SK-N-SH (cell line): Measurements from ENCODE around the gene F2RL2. TPM values are rescaled to one million over a fixed set of nuclear protein-coding genes. Genes with fewer than 3 reads are reported as not detected.

Experiments used
- CTCF ChIA-PET: fragments of 300-600, 350-600 bp; formaldehyde crosslinking; extraction: SDS; loops from one replicate; lab custom pipeline; 2021; lab: Yijun Ruan, JAX
- POLR2A ChIA-PET: fragments of 350-600 bp; sonication (Branson Sonifier 250); formaldehyde crosslinking; extraction: SDS; loops from one replicate; lab custom pipeline; 2020; ENCODE audit warnings: antibody characterized with exemption, inconsistent platforms; lab: Yijun Ruan, JAX
- DNase-seq: peaks from one replicate; pipeline ENCODE4 v3.0.0; 2012
- H2AFZ ChIP-seq: fragments of 200-600 bp; sonication (generic); 2 replicates; pipeline ENCODE4 v1.8.1; 2016; ENCODE audit warnings: antibody characterized with exemption, mild to moderate bottlenecking, low read depth
- H3F3A ChIP-seq: fragments of 200-600 bp; sonication (generic); replicated peaks from 2 replicates; pipeline ENCODE3; 2016; ENCODE audit warnings: antibody characterized with exemption, mild to moderate bottlenecking; ENCODE audit not compliant: insufficient read depth
- H3K27ac ChIP-seq, 2 experiments: fragments of 200-500 bp in 1 of 2; fragments of 200-600 bp in 1 of 2; sonication (Bioruptor generic) in 1 of 2; sonication (generic), shearing (Covaris generic) in 1 of 2; 2 replicates each; pipeline versions ENCODE4 v1.5.1 to v1.6.1; 2014 to 2016; ENCODE audit warnings: low read depth in 2 of 2, inconsistent platforms in 1 of 2, low read length in 1 of 2, mild to moderate bottlenecking in 1 of 2, mixed read lengths in 1 of 2
- H3K27me3 ChIP-seq: fragments of 200-600 bp; sonication (generic), shearing (Covaris generic); 2 replicates; pipeline ENCODE4 v1.6.1; 2016; ENCODE audit warnings: mixed run types; ENCODE audit not compliant: insufficient read depth
- H3K36me3 ChIP-seq, 2 experiments: fragments of 200-500 bp in 1 of 2; fragments of 200-600 bp in 1 of 2; sonication (Bioruptor generic) in 1 of 2; sonication (generic) in 1 of 2; replicated peaks in 1 of 2; 2 replicates each; pipeline versions ENCODE3 to v1.5.1; 2014 to 2016; ENCODE audit warnings: low read length in 1 of 2, mild to moderate bottlenecking in 1 of 2; ENCODE audit not compliant: insufficient read depth in 2 of 2, control insufficient read depth in 1 of 2
- H3K4me1 ChIP-seq, 2 experiments: fragments of 200-500 bp in 1 of 2; fragments of 200-600 bp in 1 of 2; sonication (Bioruptor generic) in 1 of 2; sonication (generic), shearing (Covaris generic) in 1 of 2; 2 replicates each; pipeline versions ENCODE4 v1.5.1 to v1.6.1; 2014 to 2016; ENCODE audit warnings: low read depth in 1 of 2, low read length in 1 of 2, mixed run types in 1 of 2; ENCODE audit not compliant: insufficient read depth in 2 of 2, control insufficient read depth in 1 of 2
- H3K4me2 ChIP-seq: fragments of 200-600 bp; sonication (generic), shearing (Covaris generic); 2 replicates; pipeline ENCODE4 v1.6.1; 2017; ENCODE audit warnings: mixed run types
- H3K4me3 ChIP-seq, 2 experiments: fragments of 200-500 bp in 1 of 2; fragments of 200-600 bp in 1 of 2; sonication (Bioruptor generic) in 1 of 2; sonication (generic), shearing (Covaris generic) in 1 of 2; 2 replicates each; pipeline versions ENCODE4 v1.5.1 to v1.8.1; 2014 to 2016; ENCODE audit warnings: low read depth in 2 of 2, inconsistent platforms in 1 of 2, low read length in 1 of 2, mild to moderate bottlenecking in 1 of 2, mixed read lengths in 1 of 2, moderate library complexity in 1 of 2
- H3K79me2 ChIP-seq: fragments of 200-600 bp; sonication (generic); 2 replicates; pipeline ENCODE4 v1.8.1; 2017; ENCODE audit warnings: mild to moderate bottlenecking; ENCODE audit not compliant: insufficient read depth
- H3K9ac ChIP-seq: fragments of 200-600 bp; sonication (generic); 2 replicates; pipeline ENCODE4 v1.6.1; 2017; ENCODE audit warnings: mixed run types
- H3K9me2 ChIP-seq: fragments of 200-600 bp; sonication (generic); 2 replicates; pipeline ENCODE4 v1.6.1; 2017; ENCODE audit warnings: mixed run types
- H3K9me3 ChIP-seq: fragments of 200-600 bp; sonication (generic); 2 replicates; pipeline ENCODE4 v1.6.1; 2017; ENCODE audit warnings: mixed run types, mild to moderate bottlenecking, moderate library complexity
- H4K20me1 ChIP-seq: fragments of 200-600 bp; sonication (generic); 2 replicates; pipeline ENCODE4 v1.6.1; 2017; ENCODE audit warnings: mild to moderate bottlenecking, mixed run types; ENCODE audit not compliant: insufficient read depth
- CHD2 ChIP-seq: fragments of 150-350 bp; IDR thresholded peaks from 2 replicates; pipeline ENCODE4 v1.6.1; 2018; ENCODE audit warnings: low read length; ENCODE audit not compliant: partially characterized antibody
- CTCF ChIP-seq: fragments of 200-600 bp; sonication (generic); IDR thresholded peaks from 2 replicates; pipeline ENCODE4 v1.6.1; 2017; ENCODE audit warnings: antibody characterized with exemption, mild to moderate bottlenecking, moderate library complexity
- EP300 ChIP-seq, 2 experiments: IDR thresholded peaks; 2 replicates each; pipeline versions ENCODE4 v1.4.0 to v1.6.1; 2012; ENCODE audit warnings: borderline replicate concordance in 1 of 2, low read depth in 1 of 2, low read length in 1 of 2
- EZH2phosphoT487 ChIP-seq: fragments of 200-600 bp; sonication (generic); IDR thresholded peaks from 2 replicates; pipeline ENCODE4 v1.6.1; 2017; ENCODE audit warnings: low read depth, mixed run types, mild to moderate bottlenecking, antibody characterized with exemption, moderate library complexity, borderline replicate concordance
- FOXJ3 ChIP-seq: sonication (generic); formaldehyde crosslinking; IDR thresholded peaks from 2 replicates; pipeline ENCODE4 v1.5.1; 2020; ENCODE audit warnings: mild to moderate bottlenecking, missing genetic modification reagents
- IRF3 ChIP-seq: fragments of 150-350 bp; IDR thresholded peaks from 2 replicates; pipeline ENCODE4 v1.6.1; 2016; ENCODE audit warnings: mild to moderate bottlenecking, low read depth, low read length
- MEF2A ChIP-seq: IDR thresholded peaks from 2 replicates; pipeline ENCODE4 v1.4.0; 2012; ENCODE audit warnings: low read depth, borderline replicate concordance
- MXI1 ChIP-seq: IDR thresholded peaks from 2 replicates; pipeline ENCODE4 v1.6.1; 2012; ENCODE audit warnings: mild to moderate bottlenecking, low read depth, low read length, improper control_type of control experiment
- NFIC ChIP-seq: IDR thresholded peaks from 2 replicates; pipeline ENCODE4 v1.4.0; 2012; ENCODE audit warnings: borderline replicate concordance
- POLR2AphosphoS5 ChIP-seq: IDR thresholded peaks from 2 replicates; pipeline ENCODE4 v1.6.1; 2012; ENCODE audit warnings: low read depth, low read length
- RAD21 ChIP-seq: IDR thresholded peaks from 2 replicates; pipeline ENCODE4 v1.6.1; 2012; ENCODE audit warnings: mild to moderate bottlenecking, low read length
- SIN3A ChIP-seq: IDR thresholded peaks from 2 replicates; pipeline ENCODE4 v1.6.1; 2012; ENCODE audit warnings: low read depth, mild to moderate bottlenecking, low read length, moderate library complexity, borderline replicate concordance
- TAF1 ChIP-seq: IDR thresholded peaks from 2 replicates; pipeline ENCODE4 v1.6.1; 2012; ENCODE audit warnings: low read depth, mild to moderate bottlenecking, low read length, moderate library complexity, borderline replicate concordance
- TCF12 ChIP-seq: IDR thresholded peaks from 2 replicates; pipeline ENCODE4 v1.4.0; 2012
- TEAD4 ChIP-seq: IDR thresholded peaks from 2 replicates; pipeline ENCODE4 v1.4.0; 2012; ENCODE audit warnings: mild to moderate bottlenecking, borderline replicate concordance; ENCODE audit not compliant: insufficient read depth
- USF2 ChIP-seq: fragments of 150-350 bp; IDR thresholded peaks from 2 replicates; pipeline ENCODE4 v1.6.1; 2017; ENCODE audit warnings: antibody characterized with exemption, low read length, low read depth, borderline replicate concordance
- ZBTB33 ChIP-seq: IDR thresholded peaks from 2 replicates; pipeline ENCODE4 v1.4.0; 2012; ENCODE audit warnings: low read depth, borderline replicate concordance
- WGBS: methylation state at CpG from one replicate; pipeline ENCODE4 v1.1.6; 2017; ENCODE audit warnings: low lambda C conversion rate; 5-methylcytosine and 5-hydroxymethylcytosine counted together
- polyA plus RNA-seq, 3 experiments: library from polyadenylated mRNA; depleted of rRNA; stranded (reverse); fragments of >200 nt; gene quantifications; 2 replicates each; pipeline ENCODE4 v1.2.3, GENCODE V29; 2012
- TF ChIP-seq, protein P1 (sequence below): IDR thresholded peaks from 2 replicates; pipeline ENCODE4; 2012
- TF ChIP-seq, protein P2 (sequence below): IDR thresholded peaks from 2 replicates; pipeline ENCODE4 v1.4.0; 2012; ENCODE audit warnings: low read depth

The F2RL2 gene
- polyA plus RNA-seq, 1 of the 3 experiments (the other 2 are of a cell fraction) = 29.4 TPM

DNA sequence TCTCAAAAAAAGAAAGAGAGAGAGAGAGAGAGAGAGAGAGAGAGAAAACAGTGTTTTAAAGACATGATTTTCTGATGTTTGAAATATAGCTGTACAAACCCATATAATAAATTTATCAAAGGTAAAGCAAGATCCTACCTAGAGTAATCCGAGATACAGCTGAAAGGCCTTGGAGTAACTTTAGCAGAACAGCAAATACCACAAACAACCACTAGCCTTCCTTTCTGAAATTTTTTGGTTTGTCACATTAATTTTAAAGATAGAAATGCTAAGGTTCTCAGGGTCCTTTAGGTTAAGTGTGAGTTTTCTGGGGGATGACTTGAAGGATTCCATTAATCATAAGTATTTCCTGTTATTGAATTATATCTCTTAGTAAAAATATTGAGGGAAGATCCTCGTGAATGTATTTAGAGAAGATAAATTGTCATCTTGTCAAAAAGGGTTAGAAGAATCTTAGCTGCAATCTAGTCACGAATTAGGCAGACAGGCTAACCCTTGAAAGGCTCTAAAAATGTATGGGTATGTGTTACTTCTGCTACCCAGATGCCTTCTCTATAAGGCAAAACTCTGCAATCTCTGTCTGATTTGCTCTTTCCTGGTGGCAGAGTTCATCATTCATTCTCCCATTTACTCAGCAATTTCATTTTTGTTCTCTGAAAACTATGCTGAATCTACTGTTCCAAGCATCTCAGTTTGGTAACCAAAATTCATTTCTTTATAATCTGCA is 27.3 kb downstream of the F2RL2 start (continued):
- TF ChIP-seq ZBTB33 = no peak

DNA sequence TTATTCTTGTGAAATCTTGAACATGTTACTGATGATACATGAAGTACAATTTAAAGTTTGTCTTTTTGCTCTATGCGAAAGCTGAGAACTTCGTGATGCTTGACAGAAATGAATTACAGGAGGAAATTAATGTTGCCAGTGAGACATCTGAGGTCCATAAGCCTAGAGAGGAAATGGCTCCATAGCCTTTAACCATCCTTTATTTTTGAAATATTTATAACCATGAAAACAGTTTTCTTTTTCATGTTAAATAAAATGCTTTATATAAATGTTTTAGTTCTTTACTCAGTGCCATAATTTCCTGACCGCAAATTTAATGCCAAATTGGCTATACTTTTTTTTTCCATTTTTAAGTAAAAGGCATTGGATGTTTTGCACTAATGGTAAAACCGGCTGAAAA is 29.1 kb downstream of the F2RL2 start:
- H3K9me3 ChIP-seq = no peaks in the 10 kb centered on the region
- no peak overlapping the region for H3K27ac ChIP-seq
- H4K20me1 ChIP-seq = no peaks in the 10 kb centered on the region
- H3K9me2 ChIP-seq = no peaks in the 10 kb centered on the region
- no peak overlapping the region for H3K9ac ChIP-seq
- H3K27me3 ChIP-seq = no peaks in the 10 kb centered on the region
- TF ChIP-seq POLR2AphosphoS5 (no peak), FOXJ3 (CRISPR knock-in tag) (no peak), EP300 (IDR thresholded peaks at IDR 0.05; ENCODE audit: borderline replicate concordance in 1 of 2, low read depth in 1 of 2, low read length in 1 of 2) (no peak), IRF3 (no peak), USF2 (no peak), CTCF (no peak), NFIC (no peak), MEF2A (no peak), TAF1 (no peak), RAD21 (no peak), SIN3A (no peak), EZH2phosphoT487 (no peak), TCF12 (no peak), MXI1 (no peak), CHD2 (no peak), TEAD4 (no peak)
- TF ChIP-seq, protein P1, sequence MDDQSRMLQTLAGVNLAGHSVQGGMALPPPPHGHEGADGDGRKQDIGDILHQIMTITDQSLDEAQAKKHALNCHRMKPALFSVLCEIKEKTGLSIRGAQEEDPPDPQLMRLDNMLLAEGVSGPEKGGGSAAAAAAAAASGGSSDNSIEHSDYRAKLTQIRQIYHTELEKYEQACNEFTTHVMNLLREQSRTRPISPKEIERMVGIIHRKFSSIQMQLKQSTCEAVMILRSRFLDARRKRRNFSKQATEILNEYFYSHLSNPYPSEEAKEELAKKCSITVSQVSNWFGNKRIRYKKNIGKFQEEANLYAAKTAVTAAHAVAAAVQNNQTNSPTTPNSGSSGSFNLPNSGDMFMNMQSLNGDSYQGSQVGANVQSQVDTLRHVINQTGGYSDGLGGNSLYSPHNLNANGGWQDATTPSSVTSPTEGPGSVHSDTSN = no peak
- TF ChIP-seq, protein P2, sequence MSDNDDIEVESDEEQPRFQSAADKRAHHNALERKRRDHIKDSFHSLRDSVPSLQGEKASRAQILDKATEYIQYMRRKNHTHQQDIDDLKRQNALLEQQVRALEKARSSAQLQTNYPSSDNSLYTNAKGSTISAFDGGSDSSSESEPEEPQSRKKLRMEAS = no peak
- no peaks in the 10 kb centered on the region; a peak in 1 of 4 replicates for H3K4me1 ChIP-seq
- POLR2A ChIA-PET = no interaction called here
- no peaks in the 10 kb centered on the region for H3K36me3 ChIP-seq
- no peaks in the 10 kb centered on the region for H3K79me2 ChIP-seq
- H3F3A ChIP-seq = no peaks in the 10 kb centered on the region
- 74% methylated on average over 4 of the region's 4 CpGs for WGBS
- no peak for DNase-seq
- CTCF ChIA-PET = interaction anchor here (12.0 kb wide), 1 partner anchor 180 kb away, joined by 146 read pairs; no protein-coding TSS in a partner anchor
- no peak overlapping the region for H2AFZ ChIP-seq
- H3K4me3 ChIP-seq = no peak overlapping the region
- no peak overlapping the region for H3K4me2 ChIP-seq
